Glomerular endothelial cell (primary cell): ENCODE measurements around the gene AGBL5. TPM values are rescaled to one million over a fixed set of nuclear protein-coding genes. Genes with fewer than 3 reads are reported as not detected.

Source experiments
- DNase-seq: peaks from one replicate; pipeline ENCODE4 v3.0.0-alpha.2; 2011; ENCODE audit warnings: low read depth, low spot score; ENCODE audit errors: extremely low read depth
- total RNA-seq: library from RNA; depleted of rRNA; stranded (reverse); fragments of >200 nt; gene quantifications from 2 replicates; pipeline ENCODE4 v1.2.3, GENCODE V29; 2015

The AGBL5 gene
- total RNA-seq: 14.8 and 15.0 TPM in 2 replicates

DNA sequence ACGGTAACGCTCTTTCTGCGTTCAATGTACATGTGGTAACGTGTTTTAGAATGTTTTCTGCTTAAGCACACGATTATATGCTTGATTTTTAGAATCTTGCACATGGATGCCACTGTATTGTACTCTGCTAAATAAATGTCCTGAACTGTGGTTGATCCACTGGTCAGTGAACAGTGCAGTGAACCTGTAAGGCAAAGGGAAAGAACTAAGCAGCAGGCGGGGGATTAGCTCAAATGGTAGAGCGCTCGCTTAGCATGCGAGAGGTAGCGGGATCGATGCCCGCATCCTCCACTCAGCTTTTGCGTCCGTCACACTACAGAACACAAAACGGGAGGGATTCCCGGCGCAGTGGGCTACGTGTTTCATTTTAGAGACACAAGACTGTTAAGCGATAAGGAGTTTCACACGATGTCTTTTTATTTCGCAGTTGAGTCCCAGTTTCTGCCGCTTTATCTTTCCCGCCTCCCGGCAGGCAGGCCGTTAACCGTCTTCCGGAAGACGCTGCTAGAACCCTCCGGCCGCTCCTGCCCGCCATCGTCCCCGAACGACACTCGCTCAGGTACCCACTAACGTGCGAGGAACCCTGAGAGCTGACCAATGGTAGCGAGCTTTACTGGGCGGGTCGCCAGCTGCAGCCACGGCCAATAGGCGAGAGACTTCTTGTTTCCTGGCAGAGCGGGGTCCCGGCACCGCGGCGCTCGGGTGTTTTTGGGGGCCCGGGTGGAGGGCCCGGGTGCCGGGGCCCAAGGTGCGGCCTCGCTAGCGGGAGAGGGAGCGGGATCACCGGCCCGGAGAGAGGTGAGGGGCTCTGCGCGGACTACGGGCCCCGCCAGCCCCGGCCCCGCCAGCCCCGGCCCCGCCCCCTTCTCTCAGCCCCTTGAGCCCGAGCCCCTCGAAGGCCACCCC lies at the start of gene AGBL5:
Gene AGBL5 (plus strand): TSS at position 673 of the 906 bp plus-strand sequence. CDS start 1,291 bp downstream, outside the sequence.
- peak; percentile 86 for DNase-seq

- no peak for DNase-seq
Measured at GRCh38 chr2:27001950-27002349, 49.5 kb upstream of the AGBL5 start.

- no peak for DNase-seq
Measured at GRCh38 chr2:27003007-27003406, 48.5 kb upstream of the AGBL5 start.

- no peak for DNase-seq
Measured at GRCh38 chr2:27003857-27004256, 47.6 kb upstream of the AGBL5 start.

DNA sequence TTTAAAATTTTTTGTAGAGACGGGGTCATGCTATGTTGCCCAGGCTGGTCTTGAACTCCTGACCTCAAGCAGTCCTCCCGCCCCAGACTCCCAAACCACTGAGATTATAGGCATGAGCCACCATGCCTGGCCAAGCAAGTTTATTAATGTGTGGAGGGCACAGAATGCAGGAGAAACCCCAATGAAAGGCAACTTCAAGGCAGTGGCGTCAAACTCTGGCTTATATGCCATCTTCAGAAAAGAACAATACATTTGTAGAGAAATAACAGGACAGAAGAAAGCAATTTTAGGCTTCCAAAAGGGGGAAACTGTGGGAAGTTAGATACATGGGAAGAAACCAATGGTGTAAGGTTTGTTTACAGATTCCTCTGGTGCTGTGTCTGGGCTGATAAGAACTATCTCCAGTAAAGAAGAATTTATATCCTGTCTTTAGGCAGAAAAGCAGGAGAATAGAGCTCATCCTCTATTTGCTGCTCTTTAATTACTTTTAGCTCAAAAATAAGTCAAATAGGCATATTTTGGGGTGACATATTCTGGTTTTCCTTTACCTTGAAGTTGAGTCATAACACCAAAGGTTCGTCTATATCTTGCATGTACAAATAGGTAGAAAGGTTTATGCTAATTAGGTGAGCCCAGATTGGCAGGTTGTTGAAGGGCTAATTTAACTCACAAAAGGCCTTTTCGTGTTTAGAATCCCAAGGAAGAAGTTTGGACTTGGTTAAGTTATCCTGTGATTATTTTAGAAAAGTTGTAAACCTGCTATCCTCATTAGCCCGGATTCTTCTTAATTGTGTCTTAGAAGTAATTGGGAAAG lies 44.7 kb upstream of the AGBL5 start:
- no peak for DNase-seq

- no peak for DNase-seq
Measured at GRCh38 chr2:27007416-27008374, 43.8 kb upstream of the AGBL5 start.

- no peak for DNase-seq
Measured at GRCh38 chr2:27008678-27009077, 42.8 kb upstream of the AGBL5 start.

DNA sequence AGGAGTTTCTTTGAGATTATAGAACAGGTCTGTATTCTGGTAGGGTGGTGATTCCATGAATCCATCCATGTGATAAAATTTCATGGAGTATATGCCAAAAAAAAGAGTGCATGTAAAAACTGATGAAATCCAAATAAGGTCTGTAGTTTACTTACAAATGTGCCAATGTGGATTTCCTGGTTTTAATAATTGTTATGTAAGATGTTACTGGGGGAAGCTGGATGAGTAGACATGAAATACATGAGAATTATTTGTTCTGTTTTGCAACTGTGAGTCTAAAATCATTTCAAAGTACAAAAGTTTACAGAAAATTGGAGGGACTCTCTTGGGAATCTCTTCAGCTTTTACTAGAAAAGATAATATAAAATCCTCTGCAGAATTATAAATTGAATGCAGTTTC lies 42.4 kb upstream of the AGBL5 start:
- no peak for DNase-seq

GRCh38 chr2:27009716-27010115 lies 41.8 kb upstream of the AGBL5 start:
- no peak for DNase-seq

DNA sequence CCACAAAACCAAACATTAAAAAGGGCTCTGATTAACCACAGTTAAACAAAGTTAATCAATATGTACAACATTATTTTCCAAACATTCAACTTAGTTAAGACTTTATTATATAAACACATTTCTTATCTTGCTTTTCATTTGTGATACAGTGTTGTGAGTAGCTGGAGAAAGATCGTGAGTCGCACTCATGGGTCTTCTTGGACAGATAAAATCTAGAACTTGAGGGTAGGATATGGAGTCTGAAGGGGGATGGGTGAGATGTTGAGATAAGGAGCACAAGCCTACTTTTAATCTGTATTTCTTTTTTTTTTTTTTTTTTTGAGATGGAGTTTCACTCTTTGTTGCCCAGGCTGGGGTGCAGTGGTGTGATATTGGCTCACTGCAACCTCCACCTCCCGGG lies 41.3 kb upstream of the AGBL5 start:
- DNase-seq: no peak

DNA sequence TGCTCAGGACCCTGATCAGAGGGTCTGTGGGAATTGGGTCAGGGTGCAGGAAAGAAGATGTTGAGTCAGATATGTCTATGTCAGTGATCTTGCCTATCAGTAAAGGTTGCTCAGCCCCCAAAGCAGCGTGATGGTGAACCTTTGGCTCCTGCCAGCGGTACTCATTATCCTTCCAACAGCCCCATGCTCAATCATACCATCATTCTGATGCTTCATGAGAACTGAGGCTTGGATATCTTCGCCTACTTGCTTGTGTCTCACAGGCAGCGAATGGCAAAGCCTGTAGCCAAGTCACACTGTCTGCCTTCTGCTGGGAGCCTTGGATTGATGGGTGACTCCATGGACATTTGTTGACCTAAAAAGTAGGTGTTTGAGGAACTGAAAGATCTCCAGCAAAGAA lies 37.7 kb upstream of the AGBL5 start:
- no peak for DNase-seq

DNA sequence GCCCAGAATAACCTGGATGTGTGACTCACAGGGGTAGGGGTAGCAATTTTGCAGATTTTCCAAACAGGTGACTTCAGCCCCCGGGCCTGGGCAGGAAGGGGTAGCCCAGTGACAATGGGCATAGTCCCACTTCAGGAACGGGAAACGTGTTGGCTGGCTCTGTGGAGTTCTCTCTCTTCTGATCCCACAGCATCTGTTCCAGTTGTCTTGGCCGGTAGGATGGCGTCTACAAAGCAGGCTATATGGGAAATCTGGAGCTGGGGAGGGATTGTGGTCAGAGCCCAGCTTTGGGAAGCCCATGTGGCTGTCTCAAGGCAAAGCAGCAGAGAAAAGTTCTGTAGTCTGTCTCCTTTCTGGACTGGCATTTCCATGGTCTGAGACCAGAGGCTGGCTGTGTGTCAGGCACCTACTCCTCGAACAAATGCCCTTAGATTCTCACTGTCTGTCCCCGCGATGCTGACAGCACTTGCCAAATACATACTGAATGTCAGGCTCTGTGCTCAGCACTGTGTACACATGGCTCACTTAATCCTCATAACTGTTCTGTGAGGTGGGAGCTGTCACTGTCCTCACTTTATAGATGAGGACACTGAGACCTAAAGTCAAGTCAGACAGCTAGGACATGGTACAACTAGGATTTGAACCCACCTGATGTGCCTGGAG lies 36.6 kb upstream of the AGBL5 start:
- DNase-seq: no peak

DNA sequence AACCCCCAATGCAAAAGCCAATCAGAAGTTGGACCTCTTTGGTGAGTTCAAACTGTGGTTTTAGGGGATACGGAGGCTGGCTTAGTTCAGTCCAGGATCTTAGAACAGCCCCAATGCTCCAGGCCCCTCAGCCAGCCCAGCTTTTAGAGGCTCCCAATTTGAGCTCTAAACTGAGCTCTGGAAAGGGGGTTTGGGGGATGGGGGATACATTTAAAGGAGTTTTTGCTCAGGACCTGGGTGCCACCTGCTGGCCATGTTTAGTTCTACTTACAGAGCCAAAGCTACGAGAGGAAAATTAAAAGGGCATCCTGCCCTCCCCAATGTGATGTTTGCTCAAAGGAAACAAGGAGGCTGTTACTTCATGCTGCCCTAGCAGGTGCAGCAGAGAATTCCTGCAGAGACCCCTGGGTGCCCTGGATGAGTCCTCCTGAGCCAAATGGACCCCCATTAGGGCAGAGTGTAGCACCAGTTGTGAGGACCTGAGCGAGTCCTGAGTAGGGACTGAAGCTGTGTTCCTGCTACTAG lies 34.6 kb upstream of the AGBL5 start:
- no peak for DNase-seq

DNA sequence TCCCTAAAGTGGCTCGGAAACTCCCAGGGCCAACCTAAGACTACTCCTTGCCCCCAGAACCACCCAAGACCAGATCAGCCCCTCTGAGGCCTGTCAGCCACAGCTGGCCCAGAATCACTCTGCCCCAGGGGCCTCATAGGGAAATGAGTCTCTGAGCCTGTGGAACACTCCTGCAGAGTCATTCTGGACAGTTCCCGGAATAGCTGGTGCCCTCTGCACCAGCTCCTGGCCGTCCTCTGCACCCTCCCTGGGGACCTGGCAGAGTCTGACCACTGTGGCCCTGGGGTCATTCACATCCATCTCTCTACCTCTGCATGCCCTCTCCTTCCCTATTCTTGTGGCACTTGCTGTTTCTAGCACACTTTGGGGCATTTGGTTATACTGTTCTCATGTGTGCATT lies 33.3 kb upstream of the AGBL5 start:
- DNase-seq: no peak

- DNase-seq: no peak
Measured at GRCh38 chr2:27019459-27019858, 32.0 kb upstream of the AGBL5 start.

DNA sequence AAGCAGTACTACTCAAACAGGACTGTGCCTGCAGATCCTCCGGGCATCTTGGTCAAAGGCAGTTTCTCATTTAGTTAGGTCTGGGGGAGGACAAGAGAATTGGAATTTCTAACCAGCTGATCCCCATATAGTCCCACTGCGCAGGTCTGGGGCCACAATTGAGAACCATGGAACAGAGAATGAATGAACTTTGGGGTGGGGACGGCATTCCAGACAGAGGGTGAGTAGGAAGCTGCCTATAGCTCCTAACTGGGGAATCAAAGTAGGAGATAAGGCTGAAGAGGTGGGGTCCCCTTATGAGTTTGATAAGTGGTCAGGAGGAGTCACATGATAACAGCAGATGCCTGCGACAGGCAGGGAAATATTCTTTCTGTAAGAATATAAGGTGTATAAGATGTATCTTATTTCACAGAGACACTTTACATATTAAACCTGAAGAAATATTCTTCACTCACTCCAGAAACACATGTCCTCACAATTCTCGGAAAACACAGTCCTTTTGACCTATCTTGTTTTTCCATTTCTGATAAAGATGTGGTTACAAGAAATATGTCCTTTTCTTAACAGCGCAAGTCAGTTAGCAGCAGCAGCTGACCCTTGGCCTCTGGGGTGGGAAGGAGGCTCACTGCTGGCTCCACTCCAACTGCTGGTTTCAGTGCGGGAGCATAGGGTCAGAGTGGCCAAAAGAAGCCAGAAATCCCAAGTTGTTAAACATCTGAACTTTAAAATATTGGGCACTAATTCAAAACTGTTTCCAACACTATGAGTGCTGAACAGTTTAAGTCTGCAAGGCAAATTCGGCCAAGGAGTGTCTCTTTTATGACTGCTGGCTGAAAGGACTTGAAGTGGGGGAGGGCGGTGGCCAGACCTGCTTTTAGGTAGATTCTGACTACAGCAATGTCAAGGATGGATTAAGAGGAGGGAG lies 31.3 kb upstream of the AGBL5 start:
- no peak for DNase-seq

GRCh38 chr2:27021253-27022049 lies 30.0 kb upstream of the AGBL5 start:
- no peak for DNase-seq

GRCh38 chr2:27023740-27024139 lies 27.7 kb upstream of the AGBL5 start:
- DNase-seq: no peak
